GM23338 (cell line): ENCODE results near the gene HNRNPF. TPM values are rescaled to one million over a fixed set of nuclear protein-coding genes. Genes with fewer than 3 reads are reported as not detected.

ENCODE experiments used
- ATAC-seq: fragments of 200-7000 bp; cut with Tn5 transposase; 3 replicates; pipeline ENCODE4 v1.9.1; 2020
- DNase-seq: peaks from one replicate; pipeline ENCODE4 v3.0.0-alpha.2; 2015; ENCODE audit warnings: low spot score
- H2AFZ ChIP-seq: fragments of 200-600 bp; sonication (generic); 2 replicates; pipeline ENCODE4 v1.8.0; 2016; ENCODE audit warnings: antibody characterized with exemption, mild to moderate bottlenecking, moderate library complexity
- H3F3A ChIP-seq: fragments of 200-600 bp; sonication (generic); replicated peaks from 2 replicates; pipeline ENCODE4 v1.8.0; 2017; ENCODE audit warnings: antibody characterized with exemption, mixed run types, low read depth
- H3K27ac ChIP-seq: fragments of 200-600 bp; sonication (generic); 2 replicates; pipeline ENCODE4 v1.6.1; 2016; ENCODE audit warnings: low read depth
- H3K27me3 ChIP-seq: fragments of 200-600 bp; sonication (generic); 2 replicates; pipeline ENCODE4 v1.8.0; 2016; ENCODE audit warnings: mild to moderate bottlenecking, mixed run types, moderate library complexity; ENCODE audit not compliant: insufficient read depth
- H3K36me3 ChIP-seq: fragments of 200-600 bp; sonication (generic); 2 replicates; pipeline ENCODE4 v1.8.0; 2016; ENCODE audit warnings: mild to moderate bottlenecking; ENCODE audit not compliant: insufficient read depth
- H3K4me1 ChIP-seq: fragments of 200-600 bp; sonication (generic); 2 replicates; pipeline ENCODE4 v1.8.0; 2016; ENCODE audit warnings: mild to moderate bottlenecking, moderate library complexity; ENCODE audit not compliant: insufficient read depth
- H3K4me2 ChIP-seq: fragments of 200-600 bp; sonication (generic); 2 replicates; pipeline ENCODE4 v1.7.1; 2017; ENCODE audit warnings: mixed run types
- H3K4me3 ChIP-seq: fragments of 200-600 bp; sonication (generic); 2 replicates; pipeline ENCODE4 v1.6.1; 2016; ENCODE audit warnings: mixed run types
- H3K79me2 ChIP-seq: fragments of 200-600 bp; sonication (generic); replicated peaks from 2 replicates; pipeline ENCODE4 v1.8.0; 2017; ENCODE audit warnings: mild to moderate bottlenecking; ENCODE audit not compliant: insufficient read depth
- H3K9me2 ChIP-seq: fragments of 200-600 bp; sonication (generic); 2 replicates; pipeline ENCODE4 v1.8.0; 2017; ENCODE audit not compliant: insufficient read depth
- H4K20me1 ChIP-seq: fragments of 200-600 bp; sonication (generic); replicated peaks from 2 replicates; pipeline ENCODE4 v1.8.0; 2017; ENCODE audit warnings: mild to moderate bottlenecking; ENCODE audit not compliant: insufficient read depth
- H3K27ac Mint-ChIP-seq: 2 replicates; pipeline ENCODE4 v1.8.0; 2020; ENCODE audit warnings: inconsistent platforms, mild to moderate bottlenecking, moderate library complexity, mixed read lengths
- H3K27me3 Mint-ChIP-seq: 3 replicates; pipeline ENCODE4 v1.8.0; 2022; ENCODE audit warnings: low read depth, mild to moderate bottlenecking, moderate library complexity, mixed read lengths, inconsistent platforms; ENCODE audit not compliant: insufficient read depth, poor library complexity
- H3K36me3 Mint-ChIP-seq: 3 replicates; pipeline ENCODE4 v1.8.0; 2021; ENCODE audit warnings: low read depth, mild to moderate bottlenecking, inconsistent platforms, moderate library complexity, mixed read lengths
- H3K4me1 Mint-ChIP-seq: 3 replicates; pipeline ENCODE4 v1.8.0; 2020; ENCODE audit warnings: mild to moderate bottlenecking, inconsistent platforms, mixed read lengths
- H3K4me3 Mint-ChIP-seq: 3 replicates; pipeline ENCODE4 v1.8.0; 2021; ENCODE audit warnings: moderate library complexity, mild to moderate bottlenecking, inconsistent platforms, mixed read lengths
- H3K9me3 Mint-ChIP-seq: 3 replicates; pipeline ENCODE4 v1.8.0; 2020; ENCODE audit warnings: moderate library complexity, mild to moderate bottlenecking, inconsistent platforms, mixed read lengths
- CREB1 ChIP-seq: fragments of 250-450 bp; sonication (Bioruptor Pico); IDR thresholded peaks from 2 replicates; pipeline ENCODE4 v1.5.0; 2020; ENCODE audit warnings: low read depth, mild to moderate bottlenecking, moderate library complexity
- EZH2 ChIP-seq: fragments of 200-600 bp; sonication (generic); IDR thresholded peaks from one replicate; pipeline ENCODE4 v1.8.0; 2017; ENCODE audit warnings: antibody characterized with exemption, mild to moderate bottlenecking, low read depth; ENCODE audit not compliant: unreplicated experiment
- NANOG ChIP-seq: IDR thresholded peaks from 2 replicates; pipeline ENCODE4 v1.6.1; 2016; ENCODE audit warnings: antibody characterized with exemption, borderline replicate concordance
- STAT1 ChIP-seq: IDR thresholded peaks from one replicate; pipeline ENCODE4 v1.6.1; 2016; ENCODE audit warnings: antibody characterized with exemption; ENCODE audit not compliant: unreplicated experiment
- ZNF114 ChIP-seq: fragments of 250-450 bp; sonication (Bioruptor Pico); IDR thresholded peaks from 2 replicates; pipeline ENCODE4 v1.5.0; 2020; ENCODE audit warnings: mild to moderate bottlenecking, moderate library complexity
- ZNF331 ChIP-seq: fragments of 250-450 bp; sonication (Bioruptor Pico); IDR thresholded peaks from 2 replicates; pipeline ENCODE4 v1.5.0; 2020; ENCODE audit warnings: low read depth, mild to moderate bottlenecking, moderate library complexity
- polyA plus RNA-seq: library from polyadenylated mRNA; unstranded; fragments of >200 nt; fragmentation: Nextera tagmentation; extraction: Ambion mirVana; gene quantifications from 2 replicates; pipeline ENCODE4 v1.2.1, GENCODE V29; 2016
- total RNA-seq: library from RNA; depleted of rRNA; stranded (reverse); fragments of >200 nt; shearing (Covaris generic); gene quantifications from 2 replicates; pipeline ENCODE4 v1.2.3, GENCODE V29; 2014
- TF ChIP-seq, protein P1 (sequence below), 2 experiments: fragments of 200-600 bp in 1 of 2; sonication (generic) in 1 of 2; conservative IDR thresholded peaks; 2 replicates each; pipeline versions ENCODE4 v1.5.1 to v1.6.1; 2016 to 2017; ENCODE audit warnings: antibody characterized with exemption in 2 of 2, low read depth in 2 of 2, mild to moderate bottlenecking in 2 of 2, moderate library complexity in 1 of 2
- TF ChIP-seq, protein P2 (sequence below): IDR thresholded peaks from 2 replicates; pipeline ENCODE4 v1.6.1; 2016; ENCODE audit warnings: antibody characterized with exemption
- TF ChIP-seq, protein P3 (sequence below): fragments of 250-450 bp; sonication (Bioruptor Pico); IDR thresholded peaks from 2 replicates; pipeline ENCODE4 v1.5.0; 2020; ENCODE audit warnings: mild to moderate bottlenecking, moderate library complexity

HNRNPF gene
- total and polyA plus RNA-seq, 2 experiments from 2014 or later, result 210 to 378 TPM

DNA sequence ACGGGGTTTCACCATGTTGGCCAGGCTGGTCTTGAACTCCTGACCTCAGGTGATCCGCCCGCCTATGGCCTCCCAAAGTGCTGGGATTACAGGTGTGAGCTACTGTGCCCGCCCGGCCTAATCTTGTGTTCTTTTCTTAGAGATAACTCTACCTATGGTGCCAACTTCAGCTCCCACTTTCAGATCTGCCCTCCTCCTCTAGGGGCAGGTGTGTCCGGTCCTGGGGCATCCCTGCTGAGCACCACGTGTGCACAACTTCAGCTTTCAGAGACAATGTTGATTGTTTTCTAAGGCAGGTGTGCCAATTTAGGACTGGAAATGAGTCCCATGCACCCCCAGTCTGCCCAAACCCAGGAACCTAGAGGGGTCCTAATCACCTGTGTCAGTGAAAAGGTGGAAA, 56.0 kb downstream of the HNRNPF start:
- Histone ChIP-seq H3K4me2 (no peak overlapping the region), H3F3A (no peaks in the 10 kb centered on the region), H3K4me1 (peaks cover 18% of the 10 kb centered on the region), H3K9me2 (no peaks in the 10 kb centered on the region), H3K27ac (no peak overlapping the region), H3K79me2 (no peaks in the 10 kb centered on the region), H3K36me3 (no peaks in the 10 kb centered on the region), H3K27me3 (no peaks in the 10 kb centered on the region), H3K4me3 (no peak overlapping the region), H4K20me1 (no peaks in the 10 kb centered on the region), H2AFZ (no peak overlapping the region)
- DNase-seq, result no peak
- Mint-ChIP-seq H3K27me3 (peaks cover 5% of the 10 kb centered on the region), H3K36me3 (no peaks in the 10 kb centered on the region), H3K27ac (no peak overlapping the region), H3K9me3 (no peaks in the 10 kb centered on the region), H3K4me1 (peaks cover 22% of the 10 kb centered on the region), H3K4me3 (no peak overlapping the region)
- TF ChIP-seq, protein P1, sequence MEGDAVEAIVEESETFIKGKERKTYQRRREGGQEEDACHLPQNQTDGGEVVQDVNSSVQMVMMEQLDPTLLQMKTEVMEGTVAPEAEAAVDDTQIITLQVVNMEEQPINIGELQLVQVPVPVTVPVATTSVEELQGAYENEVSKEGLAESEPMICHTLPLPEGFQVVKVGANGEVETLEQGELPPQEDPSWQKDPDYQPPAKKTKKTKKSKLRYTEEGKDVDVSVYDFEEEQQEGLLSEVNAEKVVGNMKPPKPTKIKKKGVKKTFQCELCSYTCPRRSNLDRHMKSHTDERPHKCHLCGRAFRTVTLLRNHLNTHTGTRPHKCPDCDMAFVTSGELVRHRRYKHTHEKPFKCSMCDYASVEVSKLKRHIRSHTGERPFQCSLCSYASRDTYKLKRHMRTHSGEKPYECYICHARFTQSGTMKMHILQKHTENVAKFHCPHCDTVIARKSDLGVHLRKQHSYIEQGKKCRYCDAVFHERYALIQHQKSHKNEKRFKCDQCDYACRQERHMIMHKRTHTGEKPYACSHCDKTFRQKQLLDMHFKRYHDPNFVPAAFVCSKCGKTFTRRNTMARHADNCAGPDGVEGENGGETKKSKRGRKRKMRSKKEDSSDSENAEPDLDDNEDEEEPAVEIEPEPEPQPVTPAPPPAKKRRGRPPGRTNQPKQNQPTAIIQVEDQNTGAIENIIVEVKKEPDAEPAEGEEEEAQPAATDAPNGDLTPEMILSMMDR (conservative IDR thresholded peaks at IDR 0.05; ENCODE audit: low read depth in 2 of 2), result no peak
- TF ChIP-seq NANOG, result no peak
- ATAC-seq, result no peak

DNA sequence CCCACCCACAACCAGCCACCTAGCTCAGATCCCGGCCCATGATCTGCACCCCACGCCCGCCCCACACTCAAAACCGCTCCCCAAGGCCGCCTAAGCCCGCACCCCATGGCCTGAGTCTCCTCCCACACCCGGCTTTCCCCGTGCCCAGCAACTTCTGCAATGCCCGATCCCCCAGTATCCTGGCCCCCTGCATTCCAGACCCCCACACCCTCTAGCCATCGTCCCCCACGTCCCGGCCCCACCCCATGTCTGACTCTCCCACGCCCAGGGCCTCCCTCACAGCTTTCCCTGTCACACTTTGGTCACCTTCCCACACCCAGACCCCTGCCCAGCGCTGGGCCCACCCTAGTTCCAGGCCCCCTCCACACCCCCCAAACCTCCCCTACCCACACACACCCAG, 57.7 kb downstream of the HNRNPF start:
- Histone ChIP-seq H3K36me3 (no peaks in the 10 kb centered on the region), H3K4me2 (no peak overlapping the region), H3K27ac (no peak overlapping the region), H2AFZ (no peak overlapping the region), H3K9me2 (no peaks in the 10 kb centered on the region), H3K4me1 (peaks cover 20% of the 10 kb centered on the region), H3F3A (no peaks in the 10 kb centered on the region), H3K4me3 (no peak overlapping the region), H3K27me3 (no peaks in the 10 kb centered on the region), H3K79me2 (no peaks in the 10 kb centered on the region), H4K20me1 (no peaks in the 10 kb centered on the region)
- Mint-ChIP-seq H3K4me3 (no peak overlapping the region), H3K36me3 (no peaks in the 10 kb centered on the region), H3K27ac (no peak overlapping the region), H3K27me3 (peaks cover 3% of the 10 kb centered on the region), H3K9me3 (no peaks in the 10 kb centered on the region), H3K4me1 (peaks cover 22% of the 10 kb centered on the region)
- no peak for TF ChIP-seq STAT1
- no peak for TF ChIP-seq ZNF331 (CRISPR knock-in tag)
- no peak for TF ChIP-seq CREB1 (CRISPR knock-in tag)
- TF ChIP-seq EZH2, result no peak
- TF ChIP-seq, protein P2, sequence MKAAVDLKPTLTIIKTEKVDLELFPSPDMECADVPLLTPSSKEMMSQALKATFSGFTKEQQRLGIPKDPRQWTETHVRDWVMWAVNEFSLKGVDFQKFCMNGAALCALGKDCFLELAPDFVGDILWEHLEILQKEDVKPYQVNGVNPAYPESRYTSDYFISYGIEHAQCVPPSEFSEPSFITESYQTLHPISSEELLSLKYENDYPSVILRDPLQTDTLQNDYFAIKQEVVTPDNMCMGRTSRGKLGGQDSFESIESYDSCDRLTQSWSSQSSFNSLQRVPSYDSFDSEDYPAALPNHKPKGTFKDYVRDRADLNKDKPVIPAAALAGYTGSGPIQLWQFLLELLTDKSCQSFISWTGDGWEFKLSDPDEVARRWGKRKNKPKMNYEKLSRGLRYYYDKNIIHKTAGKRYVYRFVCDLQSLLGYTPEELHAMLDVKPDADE, result no peak
- TF ChIP-seq ZNF114 (CRISPR knock-in tag), result no peak
- DNase-seq (no peak), ATAC-seq (no peak)

DNA sequence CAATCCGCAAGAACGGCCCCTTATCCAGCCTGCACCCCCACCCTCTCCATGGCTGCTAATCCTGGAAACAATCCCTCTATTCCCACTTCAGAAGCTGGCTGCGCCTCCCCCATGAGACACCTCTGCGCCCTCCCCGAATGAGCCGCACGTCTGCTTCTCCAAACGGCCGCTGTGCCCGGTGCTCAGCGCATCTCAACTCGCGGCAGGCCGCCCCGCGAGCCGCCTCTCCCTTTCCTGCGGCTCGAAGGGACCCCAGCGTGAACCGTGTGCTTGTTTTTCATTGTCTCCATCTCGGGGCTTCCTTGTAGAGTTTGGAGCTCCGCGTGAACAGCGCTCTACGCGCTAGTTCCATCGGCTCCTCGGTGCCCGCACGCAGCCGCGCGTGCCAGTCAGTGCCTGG, 58.3 kb downstream of the HNRNPF start:
- no peak overlapping the region for H3K4me3 Mint-ChIP-seq
- no peaks in the 10 kb centered on the region for H4K20me1 ChIP-seq
- no peaks in the 10 kb centered on the region for H3K9me2 ChIP-seq
- H3K36me3 Mint-ChIP-seq, result no peaks in the 10 kb centered on the region
- no peaks in the 10 kb centered on the region for H3K27me3 ChIP-seq
- no peak overlapping the region for H3K27ac ChIP-seq
- no peaks in the 10 kb centered on the region for H3K9me3 Mint-ChIP-seq
- H3K27me3 Mint-ChIP-seq, result peaks cover 2% of the 10 kb centered on the region
- H3K4me3 ChIP-seq, result no peak overlapping the region
- no peak overlapping the region for H3K27ac Mint-ChIP-seq
- no peaks in the 10 kb centered on the region for H3K79me2 ChIP-seq
- DNase-seq (no peak), ATAC-seq (no peak)
- H3K4me1 Mint-ChIP-seq, result peaks cover 18% of the 10 kb centered on the region
- H3K4me2 ChIP-seq, result no peak overlapping the region
- H2AFZ ChIP-seq, result peak overlapping the region; percentile 66; the same call in 1 of the 2 replicates
- no peaks in the 10 kb centered on the region for H3K36me3 ChIP-seq
- H3K4me1 ChIP-seq, result peaks cover 20% of the 10 kb centered on the region
- H3F3A ChIP-seq, result no peaks in the 10 kb centered on the region
- TF ChIP-seq EZH2 (no peak), STAT1 (no peak)
- TF ChIP-seq, protein P3, sequence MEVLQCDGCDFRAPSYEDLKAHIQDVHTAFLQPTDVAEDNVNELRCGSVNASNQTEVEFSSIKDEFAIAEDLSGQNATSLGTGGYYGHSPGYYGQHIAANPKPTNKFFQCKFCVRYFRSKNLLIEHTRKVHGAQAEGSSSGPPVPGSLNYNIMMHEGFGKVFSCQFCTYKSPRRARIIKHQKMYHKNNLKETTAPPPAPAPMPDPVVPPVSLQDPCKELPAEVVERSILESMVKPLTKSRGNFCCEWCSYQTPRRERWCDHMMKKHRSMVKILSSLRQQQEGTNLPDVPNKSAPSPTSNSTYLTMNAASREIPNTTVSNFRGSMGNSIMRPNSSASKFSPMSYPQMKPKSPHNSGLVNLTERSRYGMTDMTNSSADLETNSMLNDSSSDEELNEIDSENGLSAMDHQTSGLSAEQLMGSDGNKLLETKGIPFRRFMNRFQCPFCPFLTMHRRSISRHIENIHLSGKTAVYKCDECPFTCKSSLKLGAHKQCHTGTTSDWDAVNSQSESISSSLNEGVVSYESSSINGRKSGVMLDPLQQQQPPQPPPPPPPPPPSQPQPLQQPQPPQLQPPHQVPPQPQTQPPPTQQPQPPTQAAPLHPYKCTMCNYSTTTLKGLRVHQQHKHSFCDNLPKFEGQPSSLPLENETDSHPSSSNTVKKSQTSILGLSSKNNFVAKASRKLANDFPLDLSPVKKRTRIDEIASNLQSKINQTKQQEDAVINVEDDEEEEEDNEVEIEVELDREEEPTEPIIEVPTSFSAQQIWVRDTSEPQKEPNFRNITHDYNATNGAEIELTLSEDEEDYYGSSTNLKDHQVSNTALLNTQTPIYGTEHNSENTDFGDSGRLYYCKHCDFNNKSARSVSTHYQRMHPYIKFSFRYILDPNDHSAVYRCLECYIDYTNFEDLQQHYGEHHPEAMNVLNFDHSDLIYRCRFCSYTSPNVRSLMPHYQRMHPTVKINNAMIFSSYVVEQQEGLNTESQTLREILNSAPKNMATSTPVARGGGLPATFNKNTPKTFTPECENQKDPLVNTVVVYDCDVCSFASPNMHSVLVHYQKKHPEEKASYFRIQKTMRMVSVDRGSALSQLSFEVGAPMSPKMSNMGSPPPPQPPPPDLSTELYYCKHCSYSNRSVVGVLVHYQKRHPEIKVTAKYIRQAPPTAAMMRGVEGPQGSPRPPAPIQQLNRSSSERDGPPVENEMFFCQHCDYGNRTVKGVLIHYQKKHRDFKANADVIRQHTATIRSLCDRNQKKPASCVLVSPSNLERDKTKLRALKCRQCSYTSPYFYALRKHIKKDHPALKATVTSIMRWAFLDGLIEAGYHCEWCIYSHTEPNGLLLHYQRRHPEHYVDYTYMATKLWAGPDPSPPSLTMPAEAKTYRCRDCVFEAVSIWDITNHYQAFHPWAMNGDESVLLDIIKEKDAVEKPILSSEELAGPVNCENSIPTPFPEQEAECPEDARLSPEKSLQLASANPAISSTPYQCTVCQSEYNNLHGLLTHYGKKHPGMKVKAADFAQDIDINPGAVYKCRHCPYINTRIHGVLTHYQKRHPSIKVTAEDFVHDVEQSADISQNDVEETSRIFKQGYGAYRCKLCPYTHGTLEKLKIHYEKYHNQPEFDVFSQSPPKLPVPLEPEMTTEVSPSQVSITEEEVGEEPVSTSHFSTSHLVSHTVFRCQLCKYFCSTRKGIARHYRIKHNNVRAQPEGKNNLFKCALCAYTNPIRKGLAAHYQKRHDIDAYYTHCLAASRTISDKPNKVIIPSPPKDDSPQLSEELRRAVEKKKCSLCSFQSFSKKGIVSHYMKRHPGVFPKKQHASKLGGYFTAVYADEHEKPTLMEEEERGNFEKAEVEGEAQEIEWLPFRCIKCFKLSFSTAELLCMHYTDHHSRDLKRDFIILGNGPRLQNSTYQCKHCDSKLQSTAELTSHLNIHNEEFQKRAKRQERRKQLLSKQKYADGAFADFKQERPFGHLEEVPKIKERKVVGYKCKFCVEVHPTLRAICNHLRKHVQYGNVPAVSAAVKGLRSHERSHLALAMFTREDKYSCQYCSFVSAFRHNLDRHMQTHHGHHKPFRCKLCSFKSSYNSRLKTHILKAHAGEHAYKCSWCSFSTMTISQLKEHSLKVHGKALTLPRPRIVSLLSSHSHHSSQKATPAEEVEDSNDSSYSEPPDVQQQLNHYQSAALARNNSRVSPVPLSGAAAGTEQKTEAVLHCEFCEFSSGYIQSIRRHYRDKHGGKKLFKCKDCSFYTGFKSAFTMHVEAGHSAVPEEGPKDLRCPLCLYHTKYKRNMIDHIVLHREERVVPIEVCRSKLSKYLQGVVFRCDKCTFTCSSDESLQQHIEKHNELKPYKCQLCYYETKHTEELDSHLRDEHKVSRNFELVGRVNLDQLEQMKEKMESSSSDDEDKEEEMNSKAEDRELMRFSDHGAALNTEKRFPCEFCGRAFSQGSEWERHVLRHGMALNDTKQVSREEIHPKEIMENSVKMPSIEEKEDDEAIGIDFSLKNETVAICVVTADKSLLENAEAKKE (CRISPR knock-in tag), result no peak
